ENCODE results near the gene SLC20A1. TPM values are rescaled to one million over a fixed set of nuclear protein-coding genes. Genes with fewer than 3 reads are reported as not detected.
"Not testable (repeated sequence)": the region's sequence is repeated elsewhere in the genome, so short reads cannot be mapped to it uniquely, and the experiment has no call there.

SLC20A1 gene
- polyA plus RNA-seq, 4 donors, result 26.7 to 47.8 (median 43.9) TPM

- DNase-seq (ENCODE audit: low read depth in 4 of 4, low spot score in 3 of 4), result no peak
Measured at GRCh38 chr2:112644933-112645309, 818 bp upstream of the SLC20A1 start.

- no peak for DNase-seq (ENCODE audit: low read depth in 4 of 4, low spot score in 3 of 4)
Measured at GRCh38 chr2:112646102-112646719, 472 bp downstream of the SLC20A1 start.

GRCh38 chr2:112646791-112647689 lies 1.3 kb downstream of the SLC20A1 start:
- no peak for DNase-seq (ENCODE audit: low read depth in 4 of 4, low spot score in 3 of 4)

- DNase-seq (ENCODE audit: low read depth in 4 of 4, low spot score in 3 of 4), result no peak
Measured at GRCh38 chr2:112648081-112648480, 2.3 kb downstream of the SLC20A1 start.

GRCh38 chr2:112656679-112657078 lies 10.9 kb downstream of the SLC20A1 start:
- DNase-seq (ENCODE audit: low read depth in 4 of 4, low spot score in 3 of 4), result no peak

- no peak for DNase-seq (ENCODE audit: low read depth in 4 of 4, low spot score in 3 of 4)
Measured at GRCh38 chr2:112658301-112658700, 12.6 kb downstream of the SLC20A1 start.

GRCh38 chr2:112658839-112659667 lies 13.3 kb downstream of the SLC20A1 start:
- no peak for DNase-seq (ENCODE audit: low read depth in 4 of 4, low spot score in 3 of 4)

GRCh38 chr2:112660138-112660537 lies 14.4 kb downstream of the SLC20A1 start:
- no peak for DNase-seq (ENCODE audit: low read depth in 4 of 4, low spot score in 3 of 4)

- DNase-seq (ENCODE audit: low read depth in 4 of 4, low spot score in 3 of 4), result no peak
Measured at GRCh38 chr2:112661656-112662305, 16.0 kb downstream of the SLC20A1 start.

GRCh38 chr2:112662704-112663103 lies 17.0 kb downstream of the SLC20A1 start:
- no peak for DNase-seq (ENCODE audit: low read depth in 4 of 4, low spot score in 3 of 4)

GRCh38 chr2:112664689-112665088 lies 18.9 kb downstream of the SLC20A1 start:
- no peak for DNase-seq (ENCODE audit: low read depth in 4 of 4, low spot score in 3 of 4)

- DNase-seq (ENCODE audit: low read depth in 4 of 4, low spot score in 3 of 4), result no peak
Measured at GRCh38 chr2:112665113-112665780, 19.5 kb downstream of the SLC20A1 start.

GRCh38 chr2:112666761-112667122 lies 21.0 kb downstream of the SLC20A1 start:
- DNase-seq (ENCODE audit: low read depth in 4 of 4, low spot score in 3 of 4), result no peak

GRCh38 chr2:112667540-112667939 lies 21.8 kb downstream of the SLC20A1 start:
- DNase-seq (ENCODE audit: low read depth in 4 of 4, low spot score in 3 of 4), result not testable (repeated sequence)

- no peak for DNase-seq (ENCODE audit: low read depth in 4 of 4, low spot score in 3 of 4)
Measured at GRCh38 chr2:112669667-112670066, 23.9 kb downstream of the SLC20A1 start.

GRCh38 chr2:112670252-112671022 lies 24.7 kb downstream of the SLC20A1 start:
- DNase-seq (ENCODE audit: low read depth in 4 of 4, low spot score in 3 of 4), result no peak

- DNase-seq (ENCODE audit: low read depth in 4 of 4, low spot score in 3 of 4), result no peak
Measured at GRCh38 chr2:112671801-112672200, 26.1 kb downstream of the SLC20A1 start.

- no peak for DNase-seq (ENCODE audit: low read depth in 4 of 4, low spot score in 3 of 4)
Measured at GRCh38 chr2:112673008-112673407, 27.3 kb downstream of the SLC20A1 start.

- DNase-seq (ENCODE audit: low read depth in 4 of 4, low spot score in 3 of 4), result no peak
Measured at GRCh38 chr2:112674229-112674628, 28.5 kb downstream of the SLC20A1 start.

All from left renal pelvis (tissue), 4 donors.